HepG2 (cell line): ENCODE measurements around the gene ZFP3.

Experiments used
- PBX2 ChIP-seq: IDR thresholded peaks from 2 replicates; pipeline ENCODE4 v1.6.1; 2016; ENCODE audit warnings: control low read depth
- PHF8 ChIP-seq: sonication (generic); formaldehyde crosslinking; IDR thresholded peaks from 2 replicates; pipeline ENCODE4 v1.5.0; 2020; ENCODE audit warnings: missing genetic modification reagents
- POLR2A ChIP-seq, 2 experiments: IDR thresholded peaks; 2 replicates each; pipeline ENCODE4 v1.6.1; 2011; ENCODE audit warnings: low read depth in 2 of 2, low read length in 2 of 2, mild to moderate bottlenecking in 1 of 2, moderate library complexity in 1 of 2; ENCODE audit not compliant: insufficient read depth in 1 of 2
- POLR2AphosphoS5 ChIP-seq: IDR thresholded peaks from 2 replicates; pipeline ENCODE4 v1.6.1; 2012; ENCODE audit warnings: low read depth, low read length
- REL ChIP-seq: sonication (generic); formaldehyde crosslinking; conservative IDR thresholded peaks from 2 replicates; pipeline ENCODE4 v1.8.0; 2022; ENCODE audit warnings: mild to moderate bottlenecking, missing genetic modification reagents, moderate library complexity
- TP53 ChIP-seq: sonication (generic); formaldehyde crosslinking; conservative IDR thresholded peaks from 2 replicates; pipeline ENCODE4 v1.4.0; 2020; ENCODE audit warnings: missing genetic modification reagents
- USF2 ChIP-seq, 2 experiments: sonication (generic) in 1 of 2; formaldehyde crosslinking in 1 of 2; IDR thresholded peaks; 2 replicates each; pipeline versions ENCODE4 v1.5.1 to v1.6.1; 2011 to 2020; ENCODE audit warnings: borderline replicate concordance in 1 of 2, low read depth in 1 of 2, low read length in 1 of 2, mild to moderate bottlenecking in 1 of 2, missing genetic modification reagents in 1 of 2, moderate library complexity in 1 of 2
- ZNF207 ChIP-seq: fragments of 450-650 bp; IDR thresholded peaks from 2 replicates; pipeline ENCODE4 v1.6.1; 2016; ENCODE audit warnings: antibody characterized with exemption, borderline replicate concordance
- ZNF274 ChIP-seq: sonication (generic); formaldehyde crosslinking; IDR thresholded peaks from 2 replicates; pipeline ENCODE4 v1.5.1; 2020; ENCODE audit warnings: mild to moderate bottlenecking, missing genetic modification reagents
- ZNF639 ChIP-seq: conservative IDR thresholded peaks from 2 replicates; pipeline ENCODE4 v1.6.1; 2018; ENCODE audit warnings: missing genetic modification reagents
- TF ChIP-seq, protein P1 (sequence below): sonication (generic); formaldehyde crosslinking; IDR thresholded peaks from 2 replicates; pipeline ENCODE4 v1.5.0; 2020; ENCODE audit warnings: mild to moderate bottlenecking, missing genetic modification reagents, moderate library complexity
- TF ChIP-seq, protein P2 (sequence below): sonication (generic); formaldehyde crosslinking; IDR thresholded peaks from 2 replicates; pipeline ENCODE4 v1.4.0; 2020; ENCODE audit warnings: missing genetic modification reagents, borderline replicate concordance

GRCh38 chr17:5118219-5118618, 40.0 kb downstream of the ZFP3 start:
- TF ChIP-seq, protein P1, sequence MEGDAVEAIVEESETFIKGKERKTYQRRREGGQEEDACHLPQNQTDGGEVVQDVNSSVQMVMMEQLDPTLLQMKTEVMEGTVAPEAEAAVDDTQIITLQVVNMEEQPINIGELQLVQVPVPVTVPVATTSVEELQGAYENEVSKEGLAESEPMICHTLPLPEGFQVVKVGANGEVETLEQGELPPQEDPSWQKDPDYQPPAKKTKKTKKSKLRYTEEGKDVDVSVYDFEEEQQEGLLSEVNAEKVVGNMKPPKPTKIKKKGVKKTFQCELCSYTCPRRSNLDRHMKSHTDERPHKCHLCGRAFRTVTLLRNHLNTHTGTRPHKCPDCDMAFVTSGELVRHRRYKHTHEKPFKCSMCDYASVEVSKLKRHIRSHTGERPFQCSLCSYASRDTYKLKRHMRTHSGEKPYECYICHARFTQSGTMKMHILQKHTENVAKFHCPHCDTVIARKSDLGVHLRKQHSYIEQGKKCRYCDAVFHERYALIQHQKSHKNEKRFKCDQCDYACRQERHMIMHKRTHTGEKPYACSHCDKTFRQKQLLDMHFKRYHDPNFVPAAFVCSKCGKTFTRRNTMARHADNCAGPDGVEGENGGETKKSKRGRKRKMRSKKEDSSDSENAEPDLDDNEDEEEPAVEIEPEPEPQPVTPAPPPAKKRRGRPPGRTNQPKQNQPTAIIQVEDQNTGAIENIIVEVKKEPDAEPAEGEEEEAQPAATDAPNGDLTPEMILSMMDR (CRISPR knock-in tag), result no peak
- TF ChIP-seq POLR2A (IDR thresholded peaks at IDR 0.05; ENCODE audit: insufficient read depth in 1 of 2, low read depth in 2 of 2, low read length in 2 of 2), result no peak
- no peak for TF ChIP-seq PBX2 (CRISPR knock-in tag)
- TF ChIP-seq ZNF639 (CRISPR knock-in tag), result no peak
- TF ChIP-seq REL, result no peak
- no peak for TF ChIP-seq TP53
- TF ChIP-seq PHF8 (CRISPR knock-in tag), result no peak
- no peak for TF ChIP-seq ZNF207
- TF ChIP-seq POLR2AphosphoS5, result no peak
- TF ChIP-seq USF2 (IDR thresholded peaks at IDR 0.05; ENCODE audit: low read depth, low read length), result no peak
- TF ChIP-seq USF2 (CRISPR knock-in tag; IDR thresholded peaks at IDR 0.05; ENCODE audit: borderline replicate concordance), result no peak
- no peak for TF ChIP-seq ZNF274 (CRISPR knock-in tag)
- TF ChIP-seq, protein P2, sequence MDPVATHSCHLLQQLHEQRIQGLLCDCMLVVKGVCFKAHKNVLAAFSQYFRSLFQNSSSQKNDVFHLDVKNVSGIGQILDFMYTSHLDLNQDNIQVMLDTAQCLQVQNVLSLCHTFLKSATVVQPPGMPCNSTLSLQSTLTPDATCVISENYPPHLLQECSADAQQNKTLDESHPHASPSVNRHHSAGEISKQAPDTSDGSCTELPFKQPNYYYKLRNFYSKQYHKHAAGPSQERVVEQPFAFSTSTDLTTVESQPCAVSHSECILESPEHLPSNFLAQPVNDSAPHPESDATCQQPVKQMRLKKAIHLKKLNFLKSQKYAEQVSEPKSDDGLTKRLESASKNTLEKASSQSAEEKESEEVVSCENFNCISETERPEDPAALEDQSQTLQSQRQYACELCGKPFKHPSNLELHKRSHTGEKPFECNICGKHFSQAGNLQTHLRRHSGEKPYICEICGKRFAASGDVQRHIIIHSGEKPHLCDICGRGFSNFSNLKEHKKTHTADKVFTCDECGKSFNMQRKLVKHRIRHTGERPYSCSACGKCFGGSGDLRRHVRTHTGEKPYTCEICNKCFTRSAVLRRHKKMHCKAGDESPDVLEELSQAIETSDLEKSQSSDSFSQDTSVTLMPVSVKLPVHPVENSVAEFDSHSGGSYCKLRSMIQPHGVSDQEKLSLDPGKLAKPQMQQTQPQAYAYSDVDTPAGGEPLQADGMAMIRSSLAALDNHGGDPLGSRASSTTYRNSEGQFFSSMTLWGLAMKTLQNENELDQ, result no peak
